ENCODE data around the gene ASRGL1. TPM values are rescaled to one million over a fixed set of nuclear protein-coding genes. Genes with fewer than 3 reads are reported as not detected.
"Not testable (repeated sequence)": the region's sequence is repeated elsewhere in the genome, so short reads cannot be mapped to it uniquely, and the experiment has no call there.

The ASRGL1 gene
- total and polyA plus RNA-seq, 10 donors, result 2.9 to 23.4 (median 5.1) TPM

DNA sequence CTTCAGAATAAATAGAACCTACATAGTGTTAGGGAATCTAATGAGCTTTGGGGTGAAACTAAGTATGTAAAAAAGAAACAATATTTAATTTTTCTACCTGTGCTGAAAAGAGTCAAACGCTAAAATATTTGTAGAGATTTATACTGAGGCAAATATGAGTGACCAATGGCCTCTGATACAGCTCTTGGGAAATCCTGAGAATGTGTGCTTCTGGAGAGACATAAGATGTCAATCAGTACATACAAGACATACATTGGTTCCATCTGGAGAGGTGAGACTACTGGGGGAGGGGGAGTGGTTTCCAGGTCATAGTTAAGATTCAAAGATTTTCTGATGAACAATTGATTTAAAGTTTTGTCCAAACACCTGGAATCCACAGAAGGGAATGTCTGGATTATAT, 970 bp downstream of the ASRGL1 start:
- Histone ChIP-seq H3K36me3 (no peaks in the 10 kb centered on the region), H3K9me3 (no peaks in the 10 kb centered on the region), H3K27me3 (replicated peaks in 1 of 7) (peaks cover 0 to 12% (median 0%) of the 10 kb centered on the region in 7 donors), H3K27ac (no peak overlapping the region), H3K4me1 (peaks cover 0 to 45% (median 22%) of the 10 kb centered on the region in 6 donors), H3K4me3 (peak overlapping the region in 6 of 8 donors; percentile 55 to 86 (median 73))
- TF ChIP-seq POLR2A (IDR thresholded peaks at IDR 0.05) (no peak), POLR2AphosphoS5 (IDR thresholded peaks at IDR 0.05) (no peak)
- TF ChIP-seq, protein P1, sequence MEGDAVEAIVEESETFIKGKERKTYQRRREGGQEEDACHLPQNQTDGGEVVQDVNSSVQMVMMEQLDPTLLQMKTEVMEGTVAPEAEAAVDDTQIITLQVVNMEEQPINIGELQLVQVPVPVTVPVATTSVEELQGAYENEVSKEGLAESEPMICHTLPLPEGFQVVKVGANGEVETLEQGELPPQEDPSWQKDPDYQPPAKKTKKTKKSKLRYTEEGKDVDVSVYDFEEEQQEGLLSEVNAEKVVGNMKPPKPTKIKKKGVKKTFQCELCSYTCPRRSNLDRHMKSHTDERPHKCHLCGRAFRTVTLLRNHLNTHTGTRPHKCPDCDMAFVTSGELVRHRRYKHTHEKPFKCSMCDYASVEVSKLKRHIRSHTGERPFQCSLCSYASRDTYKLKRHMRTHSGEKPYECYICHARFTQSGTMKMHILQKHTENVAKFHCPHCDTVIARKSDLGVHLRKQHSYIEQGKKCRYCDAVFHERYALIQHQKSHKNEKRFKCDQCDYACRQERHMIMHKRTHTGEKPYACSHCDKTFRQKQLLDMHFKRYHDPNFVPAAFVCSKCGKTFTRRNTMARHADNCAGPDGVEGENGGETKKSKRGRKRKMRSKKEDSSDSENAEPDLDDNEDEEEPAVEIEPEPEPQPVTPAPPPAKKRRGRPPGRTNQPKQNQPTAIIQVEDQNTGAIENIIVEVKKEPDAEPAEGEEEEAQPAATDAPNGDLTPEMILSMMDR (IDR thresholded peaks at IDR 0.05 in 8 of 11, conservative IDR thresholded peaks at IDR 0.05 in 3 of 11), result no peak
- intact Hi-C loops (cut with DNase I; ENCODE audit: low total_unique reads), result no loop called here
- no peak for DNase-seq
- 44 to 76% (median 63%) methylated on average over 1 of the region's 1 CpG for WGBS, 5 donors

DNA sequence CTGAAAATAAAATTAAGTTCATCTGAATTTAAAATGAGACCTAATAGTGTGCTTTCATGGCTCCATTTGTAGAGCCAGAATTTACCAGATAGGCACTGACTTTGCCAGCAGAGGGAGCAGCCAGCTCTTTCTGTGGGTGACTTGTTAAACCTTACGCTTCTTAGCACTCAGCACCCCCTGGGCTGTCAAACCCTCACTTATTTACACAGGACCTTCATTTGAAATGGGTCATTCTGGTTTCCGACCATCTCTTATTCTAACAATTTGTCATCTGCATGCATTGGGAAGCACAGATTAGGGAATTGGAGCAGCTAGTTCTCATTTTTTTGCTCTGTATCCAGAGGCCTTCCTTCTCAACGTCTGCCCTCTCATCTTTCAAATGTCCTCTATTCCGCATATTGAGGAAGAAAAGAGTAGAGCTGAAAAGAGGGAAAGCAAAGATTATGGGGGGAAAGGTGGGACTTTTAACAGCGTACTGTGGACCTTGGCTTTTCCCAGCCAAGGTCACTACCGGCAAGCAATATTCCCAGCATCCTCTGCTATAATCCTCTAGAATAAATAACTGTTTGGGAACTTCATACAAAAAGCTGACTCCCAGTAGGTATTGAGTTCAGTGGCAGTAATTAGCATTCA, 3.1 kb downstream of the ASRGL1 start:
- WGBS, 5 donors, result 51 to 73% (median 59%) methylated on average over 6 of the region's 6 CpGs
- Histone ChIP-seq H3K4me1 (peaks cover 0 to 56% (median 32%) of the 10 kb centered on the region in 6 donors), H3K36me3 (no peaks in the 10 kb centered on the region), H3K9me3 (no peaks in the 10 kb centered on the region), H3K27me3 (replicated peaks in 1 of 7) (peaks cover 0 to 4% (median 0%) of the 10 kb centered on the region in 7 donors), H3K27ac (peak overlapping the region in 6 of 8 donors; percentile 3 to 52 (median 31)), H3K4me3 (peak overlapping the region in 1 of 8 donors; percentile 1)
- no peak for TF ChIP-seq POLR2AphosphoS5 (IDR thresholded peaks at IDR 0.05)
- TF ChIP-seq, protein P1 (IDR thresholded peaks at IDR 0.05 in 8 of 11, conservative IDR thresholded peaks at IDR 0.05 in 3 of 11), result peak; percentile 21 to 77 (median 70)
- no peak for TF ChIP-seq POLR2A (IDR thresholded peaks at IDR 0.05)
- peak; percentile 81 for DNase-seq
- intact Hi-C loops (cut with DNase I; ENCODE audit: low total_unique reads), result loop anchor here (5.0 kb wide), 1 partner anchor 37 kb away; no protein-coding TSS in a partner anchor

DNA sequence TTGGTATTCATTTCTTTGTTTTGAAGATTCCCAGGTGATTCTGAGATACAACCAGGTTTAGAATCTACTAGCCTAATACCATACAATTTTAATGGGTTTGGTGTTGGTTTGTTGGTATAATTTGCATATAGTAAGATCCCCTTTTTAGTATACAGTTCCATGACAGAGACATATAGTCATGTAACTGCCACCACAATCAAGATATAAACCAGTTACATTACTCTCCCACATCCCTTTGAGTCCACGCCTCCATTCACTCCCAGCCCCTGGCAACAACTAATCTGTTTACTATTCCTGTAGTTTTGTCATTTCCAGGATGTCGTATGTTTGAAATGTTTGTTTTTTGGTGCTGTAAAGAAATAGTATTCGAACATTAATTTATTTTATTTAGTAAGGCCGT, 4.3 kb downstream of the ASRGL1 start:
- Histone ChIP-seq H3K27me3 (replicated peaks in 1 of 7) (peaks cover 0 to 4% (median 0%) of the 10 kb centered on the region in 7 donors), H3K4me1 (peaks cover 0 to 56% (median 32%) of the 10 kb centered on the region in 6 donors), H3K4me3 (no peak overlapping the region), H3K27ac (no peak overlapping the region), H3K9me3 (no peaks in the 10 kb centered on the region), H3K36me3 (no peaks in the 10 kb centered on the region)
- 78 to 86% (median 84%) methylated on average over 4 of the region's 4 CpGs for WGBS, 5 donors
- intact Hi-C loops (cut with DNase I; ENCODE audit: low total_unique reads), result loop anchor here (5.0 kb wide), 1 partner anchor 36 kb away; no protein-coding TSS in a partner anchor
- no peak for DNase-seq
- TF ChIP-seq POLR2AphosphoS5 (IDR thresholded peaks at IDR 0.05) (no peak), POLR2A (IDR thresholded peaks at IDR 0.05) (no peak)
- TF ChIP-seq, protein P1 (IDR thresholded peaks at IDR 0.05 in 8 of 11, conservative IDR thresholded peaks at IDR 0.05 in 3 of 11), result no peak

DNA sequence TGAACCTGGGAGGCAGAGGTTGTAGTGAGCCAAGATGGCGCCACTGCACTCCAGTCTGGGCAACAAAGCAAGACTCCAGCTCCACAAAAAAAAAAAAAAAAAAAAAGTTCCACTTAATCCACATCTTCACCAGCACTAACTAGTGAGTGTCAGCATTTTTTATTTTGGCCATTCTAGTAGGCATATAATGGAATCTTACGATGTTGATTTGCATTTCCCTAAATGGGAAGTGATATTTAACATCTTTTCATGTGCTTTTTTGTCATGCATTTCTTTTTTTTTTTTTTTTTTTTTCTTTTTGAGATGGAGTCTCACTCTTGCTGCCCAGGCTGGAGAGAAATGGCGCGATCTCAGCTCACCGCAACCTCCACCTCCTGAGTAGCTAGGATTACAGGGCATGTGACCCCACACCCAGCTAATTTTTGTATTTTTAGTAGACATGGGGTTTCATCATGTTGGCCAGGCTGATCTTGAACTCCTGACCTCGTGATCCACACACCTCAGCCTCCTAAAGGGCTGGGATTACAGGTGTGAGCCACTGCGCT, 6.5 kb downstream of the ASRGL1 start:
- DNase-seq; H3K27me3 ChIP-seq (replicated peaks in 1 of 7); H3K4me3 ChIP-seq; H3K9me3 ChIP-seq; H3K36me3 ChIP-seq: not testable (repeated sequence)
- H3K4me1 ChIP-seq, result peaks cover 0 to 38% (median 18%) of the 10 kb centered on the region in 6 donors
- H3K27ac ChIP-seq, result peak overlapping the region in 6 of 8 donors; percentile 55 to 76 (median 66)
- 62 to 85% (median 76%) methylated on average over 7 of the region's 7 CpGs for WGBS, 5 donors
- intact Hi-C loops (cut with DNase I; ENCODE audit: low total_unique reads), result loop anchor here (5.0 kb wide), 1 partner anchor 34 kb away; no protein-coding TSS in a partner anchor
